ENCODE measurements around the gene PDK2. TPM values are rescaled to one million over a fixed set of nuclear protein-coding genes. Genes with fewer than 3 reads are reported as not detected.

Gene PDK2
- total and polyA plus RNA-seq, 9 of the 15 experiments (the other 6 are each of a cell fraction or from before 2014, with no cell fraction given): 0.03 to 2.5 (median 1.4) TPM

GRCh38 chr17:50109207-50109606, 14.1 kb downstream of the PDK2 start (continued):
- TF ChIP-seq ZNF280B (CRISPR knock-in tag; IDR thresholded peaks at IDR 0.05) (no peak), CREB1 (IDR thresholded peaks at IDR 0.05) (no peak), CREB1 (CRISPR knock-in tag; IDR thresholded peaks at IDR 0.05) (no peak)

GRCh38 chr17:50109785-50110184, 14.6 kb downstream of the PDK2 start:
- FAIRE-seq: no peak
- TF ChIP-seq FOXK2 (conservative IDR thresholded peaks at IDR 0.05 in 1 of 2, IDR thresholded peaks at IDR 0.05 in 1 of 2; ENCODE audit: low read depth in 2 of 2): no peak
- TF ChIP-seq KDM1A (IDR thresholded peaks at IDR 0.05): peak in 1 of 2 experiments; percentile 25; a peak in 1 of 4 replicates
- WGBS (ENCODE audit: insufficient coverage, low coverage, missing lambda C conversion rate): 46% methylated on average over 13 of the region's 19 CpGs
- no peak for DNase-seq (ENCODE audit: extremely low read depth in 1 of 4, low spot score in 3 of 4)
- ChIA-PET POLR2A (interaction anchor here (0.9 to 1.3 kb wide), 2 partner anchors 9 to 49 kb away, joined by 3 to 4 read pairs; no protein-coding TSS in a partner anchor), CTCF (ENCODE audit: low intra/inter-chr PET ratio) (no interaction called here)
- no peak for ATAC-seq
- Histone ChIP-seq H3K36me3 (ENCODE audit: control insufficient read depth, insufficient read depth, low read length) (no peaks in the 10 kb centered on the region), H3K4me2 (ENCODE audit: insufficient read depth, low read length) (no peak overlapping the region), H3K9me1 (ENCODE audit: control insufficient read depth, insufficient read depth, low read length) (no peaks in the 10 kb centered on the region), H2AFZ (ENCODE audit: low read depth, low read length) (no peak overlapping the region), H3K9me3 (replicated peaks; ENCODE audit: control insufficient read depth, insufficient read depth, low read depth, low read length) (no peaks in the 10 kb centered on the region), H3K27ac (ENCODE audit: extremely low read depth, low read depth, low read length) (no peak overlapping the region), H3K4me1 (replicated peaks in 1 of 2; ENCODE audit: control insufficient read depth in 2 of 2, insufficient read depth in 2 of 2, low read length in 2 of 2) (peaks cover 8 to 37% of the 10 kb centered on the region in 2 experiments), H3K4me3 (no peak overlapping the region), H3K9ac (ENCODE audit: insufficient read depth in 1 of 2, low read depth in 2 of 2, low read length in 2 of 2) (peak overlapping the region in 1 of 2 experiments; percentile 69; a peak in 2 of 4 replicates), H3K79me2 (ENCODE audit: control insufficient read depth, insufficient read depth, low read length) (no peaks in the 10 kb centered on the region), H4K20me1 (replicated peaks; ENCODE audit: control insufficient read depth, insufficient read depth, low read length) (no peaks in the 10 kb centered on the region; the same call in 1 of the 2 replicates), H3K27me3 (ENCODE audit: control insufficient read depth in 2 of 2, insufficient read depth in 2 of 2, low read length in 2 of 2) (peaks cover 0 to 16% of the 10 kb centered on the region in 2 experiments; a peak in 2 of 5 replicates)
- BruUV-seq (replicated peaks): no TSS peak
- in situ Hi-C loops (cut with MboI) (no loop called here), intact Hi-C loops (cut with micrococcal nuclease) (no loop called here)

Data from K562 (cell line).